CMK (cell line): Measurements from ENCODE around the gene VDR.

ENCODE experiments used
- DNase-seq: peaks from one replicate; pipeline ENCODE4 v3.0.0-alpha.2; 2010; ENCODE audit warnings: low read depth

VDR gene

GRCh38 chr12:47793015-47793681 lies 111.6 kb downstream of the VDR start:
- DNase-seq: no peak

GRCh38 chr12:47791874-47792273 lies 112.9 kb downstream of the VDR start:
- DNase-seq: no peak
